ENCODE results near the gene KRTAP4-16.
"Not testable (repeated sequence)": the region's sequence is repeated elsewhere in the genome, so short reads cannot be mapped to it uniquely, and the experiment has no call there.

The KRTAP4-16 gene

GRCh38 chr17:41101586-41102259 lies at the start of gene KRTAP4-16:
TSS of gene KRTAP4-16 (minus strand) at chr17:41102209. CDS start at chr17:41102209, 0 bp downstream.
- DNase-seq (ENCODE audit: low read depth in 3 of 3): no peak

- DNase-seq (ENCODE audit: low read depth in 3 of 3): no peak
Observed at GRCh38 chr17:41151525-41151924, 49.5 kb upstream of the KRTAP4-16 start.

DNA sequence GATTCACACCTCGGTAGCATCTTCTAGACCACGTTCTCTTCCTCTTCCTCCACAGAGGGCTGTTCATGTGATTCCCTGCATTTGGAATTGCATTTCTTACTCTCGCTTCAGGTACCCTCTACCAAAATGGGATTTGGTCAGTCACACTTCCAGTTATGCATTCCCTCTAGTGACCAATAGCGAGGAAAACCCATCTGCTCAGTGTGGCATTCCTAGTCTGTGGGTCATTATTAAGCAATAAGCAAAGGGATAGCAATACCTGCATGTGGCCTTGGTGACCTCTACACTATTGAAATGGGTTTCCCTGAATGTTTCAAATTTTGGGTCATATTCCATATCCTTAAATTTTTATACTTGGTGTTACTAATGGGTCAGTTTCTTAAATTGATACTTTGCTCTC lies 48.0 kb upstream of the KRTAP4-16 start:
- no peak for DNase-seq (ENCODE audit: low read depth in 3 of 3)

- no peak for DNase-seq (ENCODE audit: low read depth in 3 of 3)
Observed at GRCh38 chr17:41149652-41149985, 47.6 kb upstream of the KRTAP4-16 start, which contains the start of gene KRTAP4-5. TSS of gene KRTAP4-5 (minus strand) at chr17:41149825. CDS start at chr17:41149767, 58 bp downstream.

- DNase-seq (ENCODE audit: low read depth in 3 of 3): not testable (repeated sequence)
Observed at GRCh38 chr17:41148971-41149651, 47.1 kb upstream of the KRTAP4-16 start.

DNA sequence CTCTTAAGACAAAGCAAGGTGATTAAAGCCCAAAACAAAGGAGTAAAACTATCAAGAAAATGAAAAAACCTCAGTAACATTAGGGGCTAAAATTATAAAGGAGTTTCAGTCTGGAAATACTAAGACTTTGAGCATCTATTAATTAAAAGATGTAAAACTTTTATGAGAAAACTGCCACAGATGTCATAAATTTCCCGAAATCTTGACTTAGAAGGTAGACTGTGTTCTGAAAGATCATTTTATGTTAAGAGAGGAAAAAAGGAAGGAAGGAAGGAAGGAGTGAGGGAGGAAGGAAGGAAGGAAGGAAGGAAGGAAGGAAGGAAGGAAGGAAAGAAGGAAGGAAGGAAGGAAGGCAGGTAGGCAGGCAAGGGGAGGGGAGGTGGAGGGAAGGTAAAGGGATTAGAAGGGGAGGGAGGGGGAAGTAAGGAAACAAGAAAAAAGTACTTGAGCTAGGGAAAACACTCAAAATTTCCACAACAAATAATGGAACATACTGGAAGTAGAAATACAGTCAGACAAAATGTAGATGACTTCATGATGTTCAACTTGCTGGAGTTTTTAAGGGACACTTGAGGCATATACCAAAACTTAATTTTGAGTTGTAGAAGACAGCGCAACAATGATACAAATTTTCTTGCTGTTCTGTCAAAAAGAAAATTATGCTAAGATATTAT lies 45.7 kb upstream of the KRTAP4-16 start:
- DNase-seq (ENCODE audit: low read depth in 3 of 3): no peak

- DNase-seq (ENCODE audit: low read depth in 3 of 3): no peak
Observed at GRCh38 chr17:41145261-41145660, 43.3 kb upstream of the KRTAP4-16 start.

GRCh38 chr17:41144846-41145245 lies 42.8 kb upstream of the KRTAP4-16 start:
- no peak for DNase-seq (ENCODE audit: low read depth in 3 of 3)

DNA sequence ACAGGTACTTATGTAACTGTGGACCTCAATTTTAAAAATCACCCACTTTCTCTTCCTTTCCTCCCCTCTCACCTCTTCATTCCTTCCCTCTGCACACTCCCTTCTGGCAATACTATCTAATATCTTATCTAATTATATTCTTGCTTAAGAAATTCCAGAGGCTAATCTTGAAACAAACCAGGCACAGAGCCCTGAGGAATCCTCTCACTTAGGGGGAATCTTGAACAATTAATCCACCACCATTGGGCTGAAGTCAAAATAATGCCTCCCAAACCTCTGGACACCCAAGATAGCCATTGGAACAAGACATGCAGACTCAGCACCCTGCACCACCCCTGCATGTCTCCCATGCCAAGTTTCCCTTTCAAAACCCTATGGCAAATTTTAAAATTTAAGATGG lies 39.4 kb upstream of the KRTAP4-16 start:
- no peak for DNase-seq (ENCODE audit: low read depth in 3 of 3)

DNA sequence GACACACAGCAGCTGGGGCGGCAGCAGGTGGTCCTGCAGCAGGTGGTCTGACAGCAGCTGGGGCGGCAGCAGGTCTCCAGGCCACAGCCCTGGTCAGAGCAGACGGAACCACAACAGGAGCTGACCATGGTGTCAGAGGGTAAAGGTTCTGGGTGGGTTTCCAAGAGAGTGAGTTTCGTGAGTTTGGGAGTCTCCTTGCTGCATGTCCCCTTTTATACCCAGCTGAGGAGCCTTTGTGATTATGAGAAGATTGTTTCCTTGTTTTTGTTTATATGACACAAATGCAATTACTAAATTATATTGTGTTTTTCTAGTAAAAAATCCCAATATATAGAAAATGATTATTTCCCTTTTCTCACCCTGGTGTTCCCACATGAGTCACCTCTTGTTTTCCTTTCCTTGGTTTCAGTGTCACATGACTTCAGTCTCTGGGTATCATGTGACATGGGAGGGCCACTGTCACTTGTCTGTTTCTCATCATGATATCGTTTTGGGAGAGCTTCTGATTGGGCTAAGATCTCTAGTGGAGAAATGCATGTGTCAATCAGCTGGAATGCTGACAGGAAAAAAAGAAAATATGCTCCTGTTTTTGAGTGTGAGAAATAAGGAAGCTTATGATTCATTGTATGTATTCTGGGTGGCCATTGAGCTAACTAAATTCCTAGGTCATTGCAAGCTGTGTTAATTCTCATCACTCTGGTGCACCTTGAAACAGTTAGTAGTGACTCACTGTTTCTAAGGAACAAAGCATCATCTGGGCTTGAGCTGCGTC lies 38.5 kb upstream of the KRTAP4-16 start, which contains the start of gene KRTAP4-6:
TSS of gene KRTAP4-6 (minus strand) at position 185 of the 772 bp plus-strand sequence. CDS start at position 128, 57 bp downstream.
- no peak for DNase-seq (ENCODE audit: low read depth in 3 of 3)

DNA sequence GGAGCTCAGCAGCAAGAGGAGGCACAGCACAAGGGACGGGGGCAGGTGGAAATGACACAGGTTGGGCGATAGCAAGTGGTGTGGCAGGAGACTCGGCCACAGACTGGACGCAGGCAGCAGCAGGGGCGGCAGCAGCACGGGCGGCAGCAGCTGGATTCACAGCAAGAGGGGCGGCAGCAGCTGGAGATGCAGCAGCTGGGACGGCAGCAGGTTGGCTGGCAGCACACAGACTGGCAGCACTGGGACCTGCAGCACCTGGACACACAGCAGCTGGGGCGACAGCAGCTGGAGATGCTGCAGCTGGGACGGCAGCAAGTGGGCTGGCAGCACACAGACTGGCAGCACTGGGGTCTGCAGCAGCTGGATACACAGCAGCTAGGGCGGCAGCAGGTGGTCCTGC lies 37.9 kb upstream of the KRTAP4-16 start:
- DNase-seq (ENCODE audit: low read depth in 3 of 3): not testable (repeated sequence)

DNA sequence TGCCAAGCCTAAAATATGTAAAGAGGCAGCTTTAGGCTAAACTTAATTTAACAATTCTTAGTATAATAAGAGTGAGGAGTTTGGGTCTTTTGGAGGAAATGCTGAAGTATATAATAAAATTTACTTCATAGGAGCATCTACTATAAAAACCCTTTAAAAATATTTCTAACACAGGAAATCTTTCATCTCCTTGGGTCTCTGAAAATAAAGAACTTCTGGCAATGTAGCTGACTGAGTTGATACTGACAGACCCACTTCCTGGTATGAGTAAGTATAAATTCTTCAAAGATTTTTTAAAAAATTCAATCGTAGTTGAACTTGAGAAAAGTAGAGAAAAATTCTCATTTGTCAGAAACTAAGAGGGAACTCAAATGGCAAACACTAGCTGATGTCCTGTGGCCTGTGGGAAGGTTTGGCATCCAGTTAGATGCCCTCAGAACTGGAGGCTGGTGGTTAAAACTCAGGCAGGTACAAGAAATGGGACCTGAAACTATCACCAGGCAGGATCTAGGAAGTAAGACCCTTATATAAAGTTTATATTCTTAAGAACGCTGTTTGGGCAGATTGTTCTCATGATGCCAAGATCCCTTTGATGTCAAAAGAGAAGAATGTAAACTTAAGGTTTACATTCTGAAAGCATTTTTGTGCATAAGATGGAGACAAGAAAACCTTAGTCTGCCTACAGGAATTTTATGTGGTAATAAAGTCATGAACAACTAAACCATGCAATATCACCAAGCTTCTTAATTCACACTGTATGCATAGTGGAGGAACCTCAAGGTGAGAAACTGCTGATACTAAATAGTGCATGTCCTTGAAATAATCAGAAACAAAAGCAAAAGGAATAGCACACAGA lies 32.1 kb upstream of the KRTAP4-16 start:
- no peak for DNase-seq (ENCODE audit: low read depth in 3 of 3)

DNA sequence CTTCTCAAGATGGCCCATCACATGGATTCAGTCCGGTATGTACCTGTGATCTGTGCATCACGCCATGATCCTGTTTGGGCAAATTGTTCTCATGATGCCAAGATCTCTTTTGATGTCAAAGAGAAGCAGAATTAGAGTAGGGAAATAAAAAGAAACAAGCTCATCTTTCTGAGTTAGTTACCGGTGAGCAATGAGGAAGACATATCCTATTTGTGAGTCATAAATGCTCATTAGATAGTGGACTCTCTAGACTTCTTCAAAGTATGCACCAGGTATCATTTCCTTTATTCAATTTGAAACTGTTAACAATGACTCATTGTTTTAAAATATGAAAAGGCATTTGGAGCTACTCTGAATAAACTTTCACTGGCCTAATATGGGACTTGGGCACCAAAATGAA lies 30.0 kb upstream of the KRTAP4-16 start:
- DNase-seq (ENCODE audit: low read depth in 3 of 3): no peak

DNA sequence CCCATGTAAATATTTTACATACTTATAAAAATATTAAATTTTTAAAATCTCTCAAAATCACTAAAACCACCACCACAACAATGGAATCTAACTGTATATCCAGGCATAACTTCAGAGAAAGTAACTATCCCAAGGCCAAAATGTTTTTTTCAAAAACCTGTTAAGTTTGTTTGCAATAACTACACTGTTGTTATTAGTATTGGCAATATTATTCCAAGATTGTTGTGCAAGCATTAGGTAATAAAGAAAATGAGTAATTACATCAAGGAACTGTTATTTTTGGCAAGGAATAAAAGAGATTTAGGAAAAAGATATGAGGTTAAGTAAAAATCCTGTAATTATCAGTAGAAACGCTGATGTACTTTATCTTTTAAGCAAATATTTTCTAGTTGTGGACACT lies 25.4 kb upstream of the KRTAP4-16 start:
- no peak for DNase-seq (ENCODE audit: low read depth in 3 of 3)

DNA sequence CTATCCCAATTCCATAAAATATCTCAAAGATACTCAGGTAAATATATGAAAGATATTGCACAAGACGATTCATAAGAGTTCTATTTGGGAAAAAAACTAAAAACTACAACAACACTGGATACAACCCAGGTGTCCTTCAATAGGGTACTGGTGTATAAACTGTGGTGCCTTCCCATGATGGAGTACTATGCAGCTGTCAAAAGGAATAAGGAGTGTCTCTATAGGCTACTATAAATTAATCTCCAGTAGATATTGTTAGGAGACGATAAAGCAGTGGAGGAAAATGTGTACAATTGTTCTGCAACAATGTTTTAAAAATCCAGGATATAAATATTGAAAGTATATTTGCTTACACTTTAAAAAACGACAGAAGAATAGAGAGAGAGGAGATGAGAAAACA lies 24.4 kb upstream of the KRTAP4-16 start:
- no peak for DNase-seq (ENCODE audit: low read depth in 3 of 3)

DNA sequence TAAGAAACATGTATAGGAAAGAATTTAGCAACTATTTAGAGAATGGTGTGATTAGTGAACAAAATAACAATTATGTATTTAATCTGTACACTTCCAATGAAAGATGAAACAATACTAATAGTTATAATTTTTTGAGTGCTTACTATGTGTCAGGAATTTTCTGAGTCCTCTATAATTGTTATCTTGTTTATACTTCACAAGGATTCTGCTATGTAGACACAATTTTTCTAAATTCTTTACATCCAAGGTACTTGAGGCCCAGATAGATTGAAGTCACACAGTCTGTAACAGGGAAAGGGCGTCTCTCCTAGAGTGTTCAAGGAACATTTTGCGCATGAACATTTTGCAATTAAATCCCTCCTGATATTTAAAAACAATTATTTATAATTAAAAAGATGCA lies 23.1 kb upstream of the KRTAP4-16 start:
- DNase-seq (ENCODE audit: low read depth in 3 of 3): no peak

- DNase-seq (ENCODE audit: low read depth in 3 of 3): not testable (repeated sequence)
Observed at GRCh38 chr17:41123991-41124371, 22.0 kb upstream of the KRTAP4-16 start, which contains the start of gene KRTAP4-12. TSS of gene KRTAP4-12 (minus strand) at chr17:41124182. CDS start at chr17:41124122, 60 bp downstream.

- DNase-seq (ENCODE audit: low read depth in 3 of 3): not testable (repeated sequence)
Observed at GRCh38 chr17:41123292-41123990, 21.4 kb upstream of the KRTAP4-16 start.

- no peak for DNase-seq (ENCODE audit: low read depth in 3 of 3)
Observed at GRCh38 chr17:41121742-41122141, 19.7 kb upstream of the KRTAP4-16 start.
